Measurements from ENCODE around the gene POLA1. TPM values are rescaled to one million over a fixed set of nuclear protein-coding genes. Genes with fewer than 3 reads are reported as not detected.

The POLA1 gene
- total RNA-seq, 1 donor from 2014 or later, result 76.5 TPM

DNA sequence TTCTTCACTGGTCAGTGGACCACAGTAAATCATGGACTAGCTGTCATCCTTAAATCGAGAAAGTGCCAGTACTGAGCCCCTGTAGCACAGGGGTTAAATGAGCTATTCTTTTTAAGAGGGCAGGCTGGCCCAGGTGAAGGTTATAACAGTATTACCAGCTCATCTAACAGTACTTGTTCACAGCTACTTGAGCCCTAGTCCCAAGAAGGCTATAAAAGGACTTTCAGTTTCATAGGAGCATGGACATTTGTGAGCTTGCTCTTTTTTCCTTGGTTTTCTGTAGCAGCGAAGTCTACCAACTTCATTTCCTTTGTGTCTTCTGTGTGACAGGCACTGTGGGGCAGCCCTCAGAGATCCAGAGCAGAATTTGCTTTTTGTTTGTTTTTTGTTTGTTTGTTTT lies 261.0 kb downstream of the POLA1 start:
- DNase-seq (ENCODE audit: low read depth, low spot score), result no peak
- TF ChIP-seq, protein P1, sequence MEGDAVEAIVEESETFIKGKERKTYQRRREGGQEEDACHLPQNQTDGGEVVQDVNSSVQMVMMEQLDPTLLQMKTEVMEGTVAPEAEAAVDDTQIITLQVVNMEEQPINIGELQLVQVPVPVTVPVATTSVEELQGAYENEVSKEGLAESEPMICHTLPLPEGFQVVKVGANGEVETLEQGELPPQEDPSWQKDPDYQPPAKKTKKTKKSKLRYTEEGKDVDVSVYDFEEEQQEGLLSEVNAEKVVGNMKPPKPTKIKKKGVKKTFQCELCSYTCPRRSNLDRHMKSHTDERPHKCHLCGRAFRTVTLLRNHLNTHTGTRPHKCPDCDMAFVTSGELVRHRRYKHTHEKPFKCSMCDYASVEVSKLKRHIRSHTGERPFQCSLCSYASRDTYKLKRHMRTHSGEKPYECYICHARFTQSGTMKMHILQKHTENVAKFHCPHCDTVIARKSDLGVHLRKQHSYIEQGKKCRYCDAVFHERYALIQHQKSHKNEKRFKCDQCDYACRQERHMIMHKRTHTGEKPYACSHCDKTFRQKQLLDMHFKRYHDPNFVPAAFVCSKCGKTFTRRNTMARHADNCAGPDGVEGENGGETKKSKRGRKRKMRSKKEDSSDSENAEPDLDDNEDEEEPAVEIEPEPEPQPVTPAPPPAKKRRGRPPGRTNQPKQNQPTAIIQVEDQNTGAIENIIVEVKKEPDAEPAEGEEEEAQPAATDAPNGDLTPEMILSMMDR (conservative IDR thresholded peaks at IDR 0.05), result no peak
- peaks cover 2% of the 10 kb centered on the region for H3K9me3 Mint-ChIP-seq
- no peaks in the 10 kb centered on the region for H3K27me3 Mint-ChIP-seq (ENCODE audit: low read depth)
- peaks cover 6% of the 10 kb centered on the region for H3K36me3 Mint-ChIP-seq (ENCODE audit: low read depth)
- peaks cover 62% of the 10 kb centered on the region for H3K4me1 Mint-ChIP-seq
- H3K27ac Mint-ChIP-seq (ENCODE audit: unreplicated experiment), result no peak overlapping the region
- no peak overlapping the region for H3K4me3 Mint-ChIP-seq

DNA sequence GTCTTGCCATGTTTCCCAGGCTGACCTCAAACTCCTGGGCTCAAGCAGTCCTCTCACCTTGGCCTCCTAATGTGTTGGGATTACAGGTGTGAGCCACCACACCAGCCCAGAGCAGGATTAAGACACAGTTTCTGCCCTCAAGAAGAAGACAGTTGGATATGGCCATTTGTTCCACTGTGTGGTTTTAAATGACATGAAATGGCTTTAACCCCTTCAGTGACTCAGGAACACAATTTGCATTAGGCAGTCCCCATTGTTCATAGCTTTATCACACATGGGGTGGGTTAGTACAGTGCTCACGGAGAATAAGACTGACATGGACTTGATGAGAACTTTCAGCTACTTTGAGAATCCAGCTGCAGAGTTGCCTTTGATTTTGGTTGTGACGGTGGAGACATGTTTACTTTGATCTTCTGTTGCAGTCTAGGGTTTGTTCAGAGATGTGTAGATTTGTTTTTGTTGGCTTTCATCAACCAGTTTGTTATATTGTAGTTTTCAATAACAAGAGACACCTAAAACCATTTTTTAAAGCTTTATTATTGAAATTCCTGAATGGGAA lies 261.7 kb downstream of the POLA1 start:
- no peaks in the 10 kb centered on the region for H3K27me3 Mint-ChIP-seq (ENCODE audit: low read depth)
- H3K4me3 Mint-ChIP-seq, result no peak overlapping the region
- DNase-seq (ENCODE audit: low read depth, low spot score), result no peak
- TF ChIP-seq, protein P1 (conservative IDR thresholded peaks at IDR 0.05), result no peak
- H3K9me3 Mint-ChIP-seq, result peaks cover 2% of the 10 kb centered on the region
- H3K4me1 Mint-ChIP-seq, result peaks cover 68% of the 10 kb centered on the region
- H3K36me3 Mint-ChIP-seq (ENCODE audit: low read depth), result peaks cover 6% of the 10 kb centered on the region
- H3K27ac Mint-ChIP-seq (ENCODE audit: unreplicated experiment), result no peak overlapping the region

GRCh38 chrX:24956828-24957227 lies 263.1 kb downstream of the POLA1 start:
- H3K27ac Mint-ChIP-seq (ENCODE audit: unreplicated experiment), result no peak overlapping the region
- no peak for DNase-seq (ENCODE audit: low read depth, low spot score)
- H3K27me3 Mint-ChIP-seq (ENCODE audit: low read depth), result no peaks in the 10 kb centered on the region
- H3K36me3 Mint-ChIP-seq (ENCODE audit: low read depth), result peaks cover 6% of the 10 kb centered on the region
- peaks cover 2% of the 10 kb centered on the region for H3K9me3 Mint-ChIP-seq
- TF ChIP-seq, protein P1 (conservative IDR thresholded peaks at IDR 0.05), result no peak
- peaks cover 63% of the 10 kb centered on the region for H3K4me1 Mint-ChIP-seq
- H3K4me3 Mint-ChIP-seq, result no peak overlapping the region

DNA sequence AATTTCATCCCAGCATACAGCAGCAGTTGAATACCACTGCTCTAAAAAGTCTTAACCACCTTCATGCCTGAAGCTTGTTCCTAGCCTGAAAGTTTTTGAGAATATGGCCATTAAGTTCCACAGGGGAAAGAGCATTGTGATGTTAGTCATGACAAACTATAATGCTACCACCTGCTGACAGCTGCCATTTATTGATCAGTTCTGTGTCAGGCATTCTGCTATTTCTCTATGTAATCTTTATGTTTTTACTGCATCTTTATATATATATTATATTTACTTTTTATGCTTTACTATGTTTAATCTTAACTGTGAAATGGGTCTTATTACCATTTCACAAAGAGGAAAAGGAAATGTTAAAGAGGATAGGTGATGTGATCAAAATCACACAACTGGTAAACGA lies 268.1 kb downstream of the POLA1 start:
- H3K4me1 Mint-ChIP-seq, result peaks cover 40% of the 10 kb centered on the region
- TF ChIP-seq, protein P1 (conservative IDR thresholded peaks at IDR 0.05), result no peak
- peaks cover 3% of the 10 kb centered on the region for H3K36me3 Mint-ChIP-seq (ENCODE audit: low read depth)
- no peak overlapping the region for H3K4me3 Mint-ChIP-seq
- DNase-seq (ENCODE audit: low read depth, low spot score), result no peak
- H3K9me3 Mint-ChIP-seq, result peaks cover 2% of the 10 kb centered on the region
- no peaks in the 10 kb centered on the region for H3K27me3 Mint-ChIP-seq (ENCODE audit: low read depth)
- no peak overlapping the region for H3K27ac Mint-ChIP-seq (ENCODE audit: unreplicated experiment)

GRCh38 chrX:24963823-24964222 lies 270.1 kb downstream of the POLA1 start:
- no peak overlapping the region for H3K27ac Mint-ChIP-seq (ENCODE audit: unreplicated experiment)
- peaks cover 1% of the 10 kb centered on the region for H3K9me3 Mint-ChIP-seq
- no peaks in the 10 kb centered on the region for H3K27me3 Mint-ChIP-seq (ENCODE audit: low read depth)
- TF ChIP-seq, protein P1 (conservative IDR thresholded peaks at IDR 0.05), result no peak
- peaks cover 20% of the 10 kb centered on the region for H3K4me1 Mint-ChIP-seq
- DNase-seq (ENCODE audit: low read depth, low spot score), result no peak
- no peak overlapping the region for H3K4me3 Mint-ChIP-seq
- peaks cover 2% of the 10 kb centered on the region for H3K36me3 Mint-ChIP-seq (ENCODE audit: low read depth)
